ENCODE measurements around the gene IFNA16. TPM values are rescaled to one million over a fixed set of nuclear protein-coding genes. Genes with fewer than 3 reads are reported as not detected.
A peak's percentile ranks its signal among the peaks of the same experiment; 100 is the strongest.
"Not testable (repeated sequence)": the region's sequence is repeated elsewhere in the genome, so short reads cannot be mapped to it uniquely, and the experiment has no call there.

IFNA16 gene
- total RNA-seq, 6 experiments from 2014 or later: not detected

- H3K27ac ChIP-seq; H3K27me3 ChIP-seq; H3K4me3 ChIP-seq; H3K9me3 ChIP-seq; intact Hi-C loops (cut with DNase I); H3K36me3 ChIP-seq; H3K4me1 ChIP-seq: not testable (repeated sequence)
- TF ChIP-seq CTCF (IDR thresholded peaks at IDR 0.05): peak; percentile 41 to 64 (median 58)
- DNase-seq: peak in 1 of 3 donors; percentile 29
- peak; percentile 85 to 90 (median 87) for ATAC-seq
- WGBS (ENCODE audit: insufficient coverage, low coverage, low lambda C conversion rate, missing lambda C conversion rate): 24% methylated on average over 8 of the region's 8 CpGs
Measured at GRCh38 chr9:21235468-21236359, 18.6 kb upstream of the IFNA16 start.

- Histone ChIP-seq H3K36me3 (no peaks in the 10 kb centered on the region), H3K27me3 (no peaks in the 10 kb centered on the region), H3K9me3 (no peaks in the 10 kb centered on the region), H3K27ac (no peak overlapping the region), H3K4me3 (no peak overlapping the region), H3K4me1 (no peaks in the 10 kb centered on the region)
- DNase-seq (no peak), ATAC-seq (no peak)
- WGBS (ENCODE audit: insufficient coverage, low coverage, low lambda C conversion rate, missing lambda C conversion rate): no CpG with 5 or more reads among the region's 4 CpGs
- intact Hi-C loops (cut with DNase I): no loop called here
- TF ChIP-seq POLR2A (IDR thresholded peaks at IDR 0.05) (no peak), CTCF (IDR thresholded peaks at IDR 0.05) (no peak)
Measured at GRCh38 chr9:21234153-21234687, 17.1 kb upstream of the IFNA16 start.

GRCh38 chr9:21233258-21233657 is 16.1 kb upstream of the IFNA16 start:
- H3K36me3 ChIP-seq: no peaks in the 10 kb centered on the region
- intact Hi-C loops (cut with DNase I): no loop called here
- ATAC-seq (no peak), DNase-seq (no peak)
- H3K9me3 ChIP-seq: no peaks in the 10 kb centered on the region
- H3K4me3 ChIP-seq: no peak overlapping the region
- H3K27me3 ChIP-seq: no peaks in the 10 kb centered on the region
- no peak for TF ChIP-seq POLR2A (IDR thresholded peaks at IDR 0.05)
- TF ChIP-seq CTCF (IDR thresholded peaks at IDR 0.05): no peak
- H3K4me1 ChIP-seq: no peaks in the 10 kb centered on the region
- H3K27ac ChIP-seq: no peak overlapping the region
- no CpG with 5 or more reads among the region's 2 CpGs for WGBS (ENCODE audit: insufficient coverage, low coverage, low lambda C conversion rate, missing lambda C conversion rate)

GRCh38 chr9:21228122-21228521 is 11.0 kb upstream of the IFNA16 start, which contains the start of gene IFNA17:
IFNA17 (minus strand) TSS chr9:21228222; CDS start chr9:21228173, 49 bp downstream.
- TF ChIP-seq CTCF (IDR thresholded peaks at IDR 0.05) (no peak), POLR2A (IDR thresholded peaks at IDR 0.05) (no peak)
- WGBS (ENCODE audit: insufficient coverage, low coverage, low lambda C conversion rate, missing lambda C conversion rate): 40% methylated on average over 1 of the region's 2 CpGs
- no peak within 1 kb of the TSS for H3K27ac ChIP-seq
- ATAC-seq: no peak
- H3K36me3 ChIP-seq: no peaks in the 10 kb centered on the region
- no peaks in the 10 kb centered on the region for H3K4me1 ChIP-seq
- H3K9me3 ChIP-seq: no peaks in the 10 kb centered on the region
- H3K27me3 ChIP-seq: no peaks in the 10 kb centered on the region
- no peak within 1 kb of the TSS for H3K4me3 ChIP-seq
- DNase-seq: no peak
- intact Hi-C loops (cut with DNase I): no loop called here

Measured in right lobe of liver (tissue), 6 donors.